Stomach (tissue), 4 donors: ENCODE results near the gene MT1F.

Experiments used
- CTCF ChIP-seq, 7 experiments: fragments of 450-650 bp in 4 of 7; fragments of 200-600 bp in 3 of 7; sonication (generic) in 3 of 7; IDR thresholded peaks; one replicate each; pipeline ENCODE4 v1.5.1; 2016 to 2019; ENCODE audit warnings: antibody characterized with exemption in 7 of 7, control low read depth in 2 of 7, mild to moderate bottlenecking in 1 of 7
- POLR2A ChIP-seq, 4 donors: fragments of 450-650 bp; IDR thresholded peaks; one replicate each; pipeline ENCODE4 v1.6.1; 2016; ENCODE audit warnings: antibody characterized with exemption in 4 of 4, control low read depth in 2 of 4, mild to moderate bottlenecking in 1 of 4, moderate library complexity in 1 of 4
- POLR2AphosphoS5 ChIP-seq, 3 donors: sonication (generic); formaldehyde crosslinking; IDR thresholded peaks; one replicate each; pipeline ENCODE4 v1.6.1; 2016; ENCODE audit warnings: antibody characterized with exemption in 3 of 3

- no peak for TF ChIP-seq CTCF (IDR thresholded peaks at IDR 0.05)
- no peak for TF ChIP-seq POLR2A (IDR thresholded peaks at IDR 0.05)
- TF ChIP-seq POLR2AphosphoS5 (IDR thresholded peaks at IDR 0.05) = no peak
Measured at GRCh38 chr16:56700195-56700594, 42.4 kb downstream of the MT1F start.
